Activated gamma-delta T cell treated with anti-CD3 and anti-CD28 coated beads, Interleukin-2, amount 50 U/mL, for 16 hours (primary cell): ENCODE measurements around the gene GLRX.

ENCODE experiments used
- DNase-seq: peaks from one replicate; pipeline ENCODE4 v3.0.0-alpha.2; 2020; ENCODE audit warnings: low read depth

Gene GLRX

GRCh38 chr5:95780597-95780996 is 41.9 kb downstream of the GLRX start:
- no peak for DNase-seq

- no peak for DNase-seq
Measured at GRCh38 chr5:95779611-95780010, 42.9 kb downstream of the GLRX start.

GRCh38 chr5:95778713-95779436 is 43.7 kb downstream of the GLRX start:
- DNase-seq, result no peak

GRCh38 chr5:95777441-95777840 is 45.1 kb downstream of the GLRX start:
- DNase-seq, result no peak

- DNase-seq, result no peak
Measured at GRCh38 chr5:95773335-95774059, 49.0 kb downstream of the GLRX start.

GRCh38 chr5:95771892-95772291 is 50.6 kb downstream of the GLRX start:
- DNase-seq, result no peak

- no peak for DNase-seq
Measured at GRCh38 chr5:95770830-95771708, 51.5 kb downstream of the GLRX start.

- no peak for DNase-seq
Measured at GRCh38 chr5:95768731-95769130, 53.8 kb downstream of the GLRX start.

- DNase-seq, result no peak
Measured at GRCh38 chr5:95763941-95764340, 58.6 kb downstream of the GLRX start.
